ENCODE measurements around the gene RBMS3. TPM values are rescaled to one million over a fixed set of nuclear protein-coding genes. Genes with fewer than 3 reads are reported as not detected.

RBMS3 gene
- total and polyA plus RNA-seq, 5 donors = 8.9 to 66.7 (median 56.5) TPM

DNA sequence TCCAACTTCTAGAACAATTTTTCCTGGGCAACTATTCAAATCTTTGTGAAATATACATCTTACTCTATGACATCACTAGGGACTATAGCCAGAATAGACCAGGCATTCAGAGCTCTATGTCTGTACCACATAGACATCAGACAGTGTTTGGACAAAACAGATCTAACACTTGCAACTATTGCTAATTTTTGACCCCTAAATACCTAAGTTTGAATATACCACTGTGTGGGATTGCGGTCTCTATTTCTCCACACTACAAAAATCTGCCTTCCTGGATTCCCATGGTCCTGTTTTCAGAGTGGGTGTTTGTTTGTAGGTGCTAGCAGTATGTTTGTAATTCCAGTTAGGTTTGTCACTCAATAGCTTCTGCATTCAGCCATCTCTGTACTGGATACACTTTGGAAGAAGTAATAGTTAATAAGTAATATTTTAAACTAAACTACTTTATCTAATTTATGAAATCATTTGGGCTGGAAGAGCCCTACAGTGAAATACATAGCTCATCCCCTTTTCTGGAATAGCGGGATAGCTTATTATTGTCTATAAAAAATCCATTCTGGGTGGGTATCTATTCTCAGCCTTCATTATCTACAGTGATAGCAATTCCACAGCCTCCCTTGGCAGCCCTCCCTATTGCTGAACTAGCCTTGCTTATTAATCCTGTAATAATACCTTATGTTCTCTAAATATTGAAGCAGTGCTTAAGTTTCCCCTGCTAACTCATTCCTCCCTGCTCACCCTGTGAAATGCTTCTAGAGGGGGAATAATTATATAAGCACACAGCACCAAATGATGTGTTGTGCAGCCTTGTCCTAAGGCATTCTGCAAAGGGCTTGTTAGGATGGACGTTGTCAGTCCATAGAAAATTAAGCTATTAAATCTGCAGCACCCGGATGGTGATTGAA lies 49.4 kb downstream of the RBMS3 start:
- Histone ChIP-seq H3K27ac (ENCODE audit: low read length) (no peak overlapping the region), H3K27me3 (ENCODE audit: control insufficient read depth, insufficient read depth) (no peaks in the 10 kb centered on the region), H3K4me3 (ENCODE audit: low read length) (no peak overlapping the region), H3K9me3 (ENCODE audit: control insufficient read depth, low read length) (no peaks in the 10 kb centered on the region), H3K4me1 (ENCODE audit: control insufficient read depth, insufficient read depth, low read length) (peaks cover 6% of the 10 kb centered on the region)
- DNase-seq (peak in 2 of 3 donors; percentile 15 to 42), ATAC-seq (peak; percentile 17 to 49)
- 58% methylated on average over 4 of the region's 4 CpGs for WGBS
- intact Hi-C loops (cut with DNase I) = loop anchor here in 1 of 4 donors (10.0 kb wide), 1 partner anchor 45 kb away; the partner anchor contains the start of gene RBMS3

DNA sequence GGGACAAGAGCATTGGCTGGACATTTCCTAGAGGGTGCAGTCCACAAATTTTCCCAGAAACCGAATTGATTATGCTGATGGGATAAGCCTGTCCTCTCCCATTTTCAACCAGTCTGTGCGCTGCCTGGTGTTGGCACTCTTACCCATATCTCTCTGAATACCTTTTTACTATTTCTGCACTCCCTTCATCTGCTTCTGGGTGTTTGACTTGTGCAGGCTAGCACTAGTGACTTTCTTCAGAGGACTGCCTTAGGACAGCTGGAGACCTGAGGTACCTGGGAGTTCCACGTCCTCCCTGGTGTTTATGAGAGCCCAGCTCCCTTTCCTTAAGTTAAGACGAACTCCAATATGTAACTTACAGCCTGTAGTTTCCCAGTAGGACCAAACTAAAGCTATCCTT lies 50.2 kb downstream of the RBMS3 start:
- ATAC-seq (peak in 1 of 2 donors; percentile 34), DNase-seq (peak in 1 of 3 donors; percentile 38)
- Histone ChIP-seq H3K27me3 (ENCODE audit: control insufficient read depth, insufficient read depth) (no peaks in the 10 kb centered on the region), H3K4me3 (ENCODE audit: low read length) (no peak overlapping the region), H3K9me3 (ENCODE audit: control insufficient read depth, low read length) (no peaks in the 10 kb centered on the region), H3K27ac (ENCODE audit: low read length) (peak overlapping the region; percentile 70), H3K4me1 (ENCODE audit: control insufficient read depth, insufficient read depth, low read length) (peaks cover 6% of the 10 kb centered on the region)
- intact Hi-C loops (cut with DNase I) = loop anchor here in 1 of 4 donors (10.0 kb wide), 1 partner anchor 46 kb away; the partner anchor contains the start of gene RBMS3
- 66% methylated on average over 4 of the region's 4 CpGs for WGBS

DNA sequence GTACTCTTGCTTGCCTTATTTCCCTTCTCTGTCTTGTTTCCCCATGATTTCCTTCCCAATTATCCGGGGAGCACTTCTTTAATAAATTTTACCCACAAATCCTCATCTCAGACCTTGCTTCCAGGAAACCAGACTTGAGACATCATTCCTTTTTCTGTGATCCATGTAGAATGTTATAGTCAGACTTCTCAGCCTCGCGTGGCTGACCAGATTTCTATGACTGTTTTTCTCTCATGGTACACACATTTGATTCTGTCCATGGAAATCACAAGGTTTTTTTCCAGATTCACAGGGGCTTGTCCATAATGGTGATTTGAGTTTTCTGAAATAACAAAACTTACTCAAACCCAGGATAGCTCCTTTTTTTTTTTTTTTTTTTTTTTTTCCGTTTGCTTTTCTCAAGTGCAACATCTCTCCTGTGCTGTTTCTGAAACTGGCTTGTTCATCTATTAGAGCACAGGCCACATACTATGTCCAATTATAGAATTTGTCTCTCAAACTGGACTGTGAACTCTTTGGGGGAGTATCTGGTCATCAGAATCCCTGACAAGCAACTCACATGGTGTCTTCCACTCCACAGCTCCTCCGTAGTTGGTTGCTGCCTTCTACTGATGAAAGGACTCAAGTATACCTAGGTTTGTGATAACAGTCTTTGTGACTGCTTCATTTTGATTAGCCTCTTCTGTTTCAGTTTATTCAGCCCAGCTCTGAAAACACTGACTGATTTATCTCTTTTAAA lies 50.8 kb downstream of the RBMS3 start:
- peak overlapping the region; percentile 70 for H3K27ac ChIP-seq (ENCODE audit: low read length)
- peaks cover 6% of the 10 kb centered on the region for H3K4me1 ChIP-seq (ENCODE audit: control insufficient read depth, insufficient read depth, low read length)
- ATAC-seq = peak in 1 of 2 donors; percentile 37
- H3K4me3 ChIP-seq (ENCODE audit: low read length) = no peak overlapping the region
- H3K27me3 ChIP-seq (ENCODE audit: control insufficient read depth, insufficient read depth) = no peaks in the 10 kb centered on the region
- 54% methylated on average over 5 of the region's 5 CpGs for WGBS
- intact Hi-C loops (cut with DNase I) = loop anchor here in 1 of 4 donors (10.0 kb wide), 1 partner anchor 47 kb away; the partner anchor contains the start of gene RBMS3
- no peak for DNase-seq
- no peaks in the 10 kb centered on the region for H3K9me3 ChIP-seq (ENCODE audit: control insufficient read depth, low read length)

DNA sequence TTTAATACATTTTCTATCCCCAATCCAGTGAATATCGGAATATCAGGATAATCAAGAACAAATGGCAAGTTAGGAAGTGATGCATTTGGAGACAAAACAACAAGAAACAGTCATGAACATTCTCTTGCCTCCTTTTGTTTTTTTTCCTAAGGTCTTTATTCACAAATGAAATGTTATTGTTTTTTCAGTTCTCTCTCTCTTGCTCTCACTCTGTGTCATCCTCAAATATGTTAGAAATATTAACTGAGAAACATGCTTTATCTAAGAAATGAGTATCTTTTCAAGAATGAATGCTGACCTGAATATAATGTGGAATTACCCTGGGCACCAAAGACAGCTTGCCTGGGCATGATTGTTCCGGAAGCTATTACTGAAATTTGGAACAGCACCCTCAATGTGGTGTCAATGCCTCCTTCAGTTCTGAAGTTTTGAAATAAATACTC lies 51.3 kb downstream of the RBMS3 start:
- DNase-seq = no peak
- Histone ChIP-seq H3K27ac (ENCODE audit: low read length) (no peak overlapping the region), H3K4me3 (ENCODE audit: low read length) (no peak overlapping the region), H3K4me1 (ENCODE audit: control insufficient read depth, insufficient read depth, low read length) (peaks cover 6% of the 10 kb centered on the region), H3K27me3 (ENCODE audit: control insufficient read depth, insufficient read depth) (no peaks in the 10 kb centered on the region), H3K9me3 (ENCODE audit: control insufficient read depth, low read length) (no peaks in the 10 kb centered on the region)
- intact Hi-C loops (cut with DNase I) = loop anchor here in 1 of 4 donors (10.0 kb wide), 1 partner anchor 47 kb away; the partner anchor contains the start of gene RBMS3
- ATAC-seq = no peak
- 64% methylated on average over 2 of the region's 2 CpGs for WGBS

DNA sequence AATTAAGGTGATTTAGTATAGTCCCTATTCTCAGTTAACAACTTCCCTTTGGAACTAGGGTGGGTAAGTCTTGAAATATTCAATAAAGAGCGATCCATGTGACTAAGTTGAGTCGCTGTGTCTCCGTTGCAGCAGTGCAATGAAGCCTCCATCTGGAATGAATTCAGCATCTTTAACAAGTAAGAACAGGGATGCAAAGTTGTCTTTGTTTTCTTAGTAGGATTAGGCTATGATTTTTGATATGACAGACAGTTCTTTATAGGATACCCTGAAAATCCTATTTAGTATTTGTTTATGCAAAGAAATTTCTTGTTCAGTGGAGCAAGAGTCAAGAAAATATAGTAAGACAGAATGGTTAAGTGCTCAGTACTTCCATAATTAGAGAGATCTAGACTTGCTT lies 52.7 kb downstream of the RBMS3 start:
- Histone ChIP-seq H3K4me3 (ENCODE audit: low read length) (no peak overlapping the region), H3K9me3 (ENCODE audit: control insufficient read depth, low read length) (no peaks in the 10 kb centered on the region), H3K27me3 (ENCODE audit: control insufficient read depth, insufficient read depth) (no peaks in the 10 kb centered on the region), H3K4me1 (ENCODE audit: control insufficient read depth, insufficient read depth, low read length) (peaks cover 6% of the 10 kb centered on the region), H3K27ac (ENCODE audit: low read length) (no peak overlapping the region)
- intact Hi-C loops (cut with DNase I) = loop anchor here in 1 of 4 donors (10.0 kb wide), 1 partner anchor 49 kb away; the partner anchor contains the start of gene RBMS3
- WGBS = 62% methylated on average over 3 of the region's 3 CpGs
- ATAC-seq (no peak), DNase-seq (no peak)

DNA sequence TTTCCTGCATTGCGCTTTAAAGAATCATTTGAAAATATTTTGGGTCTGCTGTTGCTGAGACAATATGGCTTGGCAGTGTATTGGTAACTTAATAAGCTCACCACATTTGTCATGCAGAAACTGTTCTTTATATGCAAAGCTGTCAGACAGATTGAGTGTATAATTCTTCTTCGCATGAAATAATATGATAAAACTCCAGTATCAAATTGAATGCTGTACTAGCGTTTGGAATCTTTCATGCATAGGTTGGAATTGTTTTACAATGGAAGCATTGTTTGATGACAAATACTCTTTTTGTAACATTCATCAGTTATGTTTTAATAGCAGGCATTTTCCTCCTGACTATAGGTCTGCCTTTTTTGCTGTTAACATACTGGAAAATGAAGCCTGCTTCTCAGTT lies 53.8 kb downstream of the RBMS3 start:
- peaks cover 7% of the 10 kb centered on the region for H3K4me1 ChIP-seq (ENCODE audit: control insufficient read depth, insufficient read depth, low read length)
- ATAC-seq = no peak
- intact Hi-C loops (cut with DNase I) = loop anchor here in 1 of 4 donors (10.0 kb wide), 1 partner anchor 50 kb away; the partner anchor contains the start of gene RBMS3

DNA sequence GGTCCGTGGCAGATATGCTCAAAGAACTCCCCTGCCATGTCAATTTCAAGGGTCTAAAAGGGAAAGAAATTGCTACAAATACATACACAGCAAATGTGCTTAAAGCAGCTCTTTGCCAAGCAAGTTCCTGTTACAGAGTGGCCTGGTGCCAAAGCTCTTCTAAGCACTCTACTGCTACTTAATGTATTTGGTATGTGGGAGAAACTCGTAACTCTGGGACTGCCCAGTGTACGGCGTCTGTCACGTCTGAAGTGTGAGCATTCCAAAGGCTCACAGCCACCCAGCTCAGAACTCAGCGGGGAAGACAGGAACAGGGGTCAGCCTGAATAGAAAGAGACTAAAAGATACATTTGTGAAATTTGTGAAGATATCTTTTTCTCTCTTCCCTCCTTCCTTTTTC lies 54.6 kb downstream of the RBMS3 start:
- ATAC-seq = peak; percentile 97
- intact Hi-C loops (cut with DNase I) = loop anchor here in 1 of 4 donors (10.0 kb wide), 1 partner anchor 51 kb away; the partner anchor contains the start of gene RBMS3

More for the DNA sequence above, 53.8 kb downstream of the RBMS3 start:
- no peaks in the 10 kb centered on the region for H3K27me3 ChIP-seq (ENCODE audit: control insufficient read depth, insufficient read depth)
- no peak for DNase-seq
- 55% methylated on average over 3 of the region's 3 CpGs for whole genome bisulfite sequencing
- no peaks in the 10 kb centered on the region for H3K9me3 ChIP-seq (ENCODE audit: control insufficient read depth, low read length)
- no peak overlapping the region for H3K4me3 ChIP-seq (ENCODE audit: low read length)
- no peak overlapping the region for H3K27ac ChIP-seq (ENCODE audit: low read length)

DNA sequence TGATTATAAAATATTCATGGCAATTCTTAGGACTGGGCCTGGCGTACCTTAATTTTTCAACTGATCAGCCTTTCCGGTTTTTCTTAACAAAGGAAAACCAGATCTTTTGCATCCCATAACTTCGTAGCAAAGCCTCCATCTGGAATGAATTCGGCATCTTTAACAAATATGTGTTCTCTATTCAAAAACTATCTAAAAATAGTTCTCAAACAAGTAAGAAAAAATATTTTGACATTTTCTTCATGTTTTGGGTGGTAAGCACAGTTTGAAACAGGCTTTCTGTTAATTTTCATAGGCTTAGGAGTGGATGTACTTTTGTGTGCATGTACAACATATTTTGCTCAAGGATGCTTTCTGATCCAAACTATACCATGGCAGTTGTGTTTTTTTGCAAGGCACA lies 55.1 kb downstream of the RBMS3 start:
- Histone ChIP-seq H3K27ac (ENCODE audit: low read length) (peak overlapping the region; percentile 57), H3K9me3 (ENCODE audit: control insufficient read depth, low read length) (no peaks in the 10 kb centered on the region), H3K27me3 (ENCODE audit: control insufficient read depth, insufficient read depth) (no peaks in the 10 kb centered on the region), H3K4me1 (ENCODE audit: control insufficient read depth, insufficient read depth, low read length) (peaks cover 3% of the 10 kb centered on the region), H3K4me3 (ENCODE audit: low read length) (peak overlapping the region; percentile 47)
- no peak for DNase-seq
- WGBS = 20% methylated on average over 4 of the region's 4 CpGs
- intact Hi-C loops (cut with DNase I) = loop anchor here in 1 of 4 donors (10.0 kb wide), 1 partner anchor 51 kb away; the partner anchor contains the start of gene RBMS3
- no peak for ATAC-seq

More for the DNA sequence above, 54.6 kb downstream of the RBMS3 start:
- under 1% methylated on average over 6 of the region's 6 CpGs for WGBS
- H3K4me3 ChIP-seq (ENCODE audit: low read length) = peak overlapping the region; percentile 47
- peak; percentile 77 to 86 (median 79) for DNase-seq
- H3K4me1 ChIP-seq (ENCODE audit: control insufficient read depth, insufficient read depth, low read length) = peaks cover 7% of the 10 kb centered on the region
- H3K27me3 ChIP-seq (ENCODE audit: control insufficient read depth, insufficient read depth) = no peaks in the 10 kb centered on the region
- H3K9me3 ChIP-seq (ENCODE audit: control insufficient read depth, low read length) = no peaks in the 10 kb centered on the region
- peak overlapping the region; percentile 70 for H3K27ac ChIP-seq (ENCODE audit: low read length)

DNA sequence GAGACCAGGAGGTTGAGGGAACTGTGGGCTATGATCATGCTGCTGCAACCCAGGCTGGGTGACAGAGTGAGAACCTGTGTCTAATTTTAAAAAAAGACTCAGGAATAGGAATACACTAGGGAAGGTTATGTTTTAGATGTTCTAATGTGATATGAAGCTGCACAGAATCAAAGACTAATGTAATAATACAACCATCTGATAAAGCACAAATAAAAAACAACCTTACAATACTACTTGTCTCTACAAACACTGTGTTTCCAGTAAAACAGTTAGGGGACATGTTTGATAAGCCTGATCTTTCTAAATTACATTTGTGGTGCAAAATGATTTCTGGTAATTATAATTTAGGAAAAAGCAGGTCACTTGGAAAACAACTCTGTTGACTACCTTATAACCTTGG lies 56.7 kb downstream of the RBMS3 start:
- ATAC-seq = no peak
- peaks cover 1% of the 10 kb centered on the region for H3K4me1 ChIP-seq (ENCODE audit: control insufficient read depth, insufficient read depth, low read length)

DNA sequence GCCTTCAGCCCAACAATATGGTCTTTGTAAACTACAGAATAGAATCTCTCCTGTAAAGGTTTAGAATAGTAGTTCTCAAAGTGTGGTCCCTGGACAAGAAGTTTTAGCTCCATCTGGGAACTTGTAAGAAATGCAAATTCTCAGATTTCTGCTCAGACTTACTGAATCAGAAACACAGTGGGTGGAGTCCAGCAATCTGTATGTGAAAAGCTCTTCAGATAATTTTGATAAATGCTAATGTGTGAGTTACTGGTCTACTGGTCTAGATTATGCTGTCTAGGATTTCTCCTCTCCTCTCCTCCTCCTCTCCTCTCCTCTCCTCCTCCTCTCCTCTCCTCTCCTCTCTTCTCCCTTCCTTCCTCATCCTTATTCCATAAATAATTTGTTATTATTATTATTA lies 57.5 kb downstream of the RBMS3 start:
- no peak for ATAC-seq
- no peak overlapping the region for H3K27ac ChIP-seq (ENCODE audit: low read length)
- H3K4me1 ChIP-seq (ENCODE audit: control insufficient read depth, insufficient read depth, low read length) = peaks cover 1% of the 10 kb centered on the region
- intact Hi-C loops (cut with DNase I) = loop anchor here in 1 of 4 donors (10.0 kb wide), 1 partner anchor 54 kb away; the partner anchor contains the start of gene RBMS3
- no peak for DNase-seq
- no peaks in the 10 kb centered on the region for H3K27me3 ChIP-seq (ENCODE audit: control insufficient read depth, insufficient read depth)
- no peak overlapping the region for H3K4me3 ChIP-seq (ENCODE audit: low read length)
- no peaks in the 10 kb centered on the region for H3K9me3 ChIP-seq (ENCODE audit: control insufficient read depth, low read length)

More for the DNA sequence above, 56.7 kb downstream of the RBMS3 start:
- Histone ChIP-seq H3K27ac (ENCODE audit: low read length) (no peak overlapping the region), H3K27me3 (ENCODE audit: control insufficient read depth, insufficient read depth) (no peaks in the 10 kb centered on the region), H3K4me3 (ENCODE audit: low read length) (no peak overlapping the region), H3K9me3 (ENCODE audit: control insufficient read depth, low read length) (no peaks in the 10 kb centered on the region)
- intact Hi-C loops (cut with DNase I) = loop anchor here in 1 of 4 donors (10.0 kb wide), 1 partner anchor 53 kb away; the partner anchor contains the start of gene RBMS3
- no peak for DNase-seq

All from right cardiac atrium (tissue), 5 donors.